Left kidney (tissue), 2 donors: ENCODE data around the gene CDC7. TPM values are rescaled to one million over a fixed set of nuclear protein-coding genes. Genes with fewer than 3 reads are reported as not detected.
"Not testable (repeated sequence)": the region's sequence is repeated elsewhere in the genome, so short reads cannot be mapped to it uniquely, and the experiment has no call there.

ENCODE experiments used
- DNase-seq: peaks from one replicate; pipeline ENCODE4 v3.0.0-alpha.2; 2013
- polyA plus RNA-seq: library from polyadenylated mRNA; unstranded; fragments of 120-200 nt; gene quantifications from one replicate; pipeline ENCODE4 v1.2.1, GENCODE V29; 2013; ENCODE audit not compliant: insufficient read length

Gene CDC7
- polyA plus RNA-seq, 1 donor, result 26.2 TPM

DNA sequence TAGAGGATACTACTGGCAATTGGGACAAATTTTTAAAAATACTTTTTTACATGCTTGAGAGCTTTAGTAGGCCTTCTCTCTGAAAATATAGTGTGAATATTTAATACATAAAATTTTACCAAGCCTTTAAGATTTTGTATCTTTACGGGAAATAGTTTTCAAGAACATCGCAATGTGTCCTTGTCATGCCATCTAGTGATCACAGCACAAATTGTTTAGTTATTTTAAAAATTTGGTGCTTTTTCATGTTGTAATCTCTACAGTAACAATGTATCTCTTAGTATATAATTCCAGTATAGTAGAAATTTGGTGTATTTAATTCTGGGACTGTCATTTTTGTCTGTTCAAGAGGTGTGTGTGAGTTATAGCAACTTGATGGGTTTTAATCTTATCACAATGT, 6.7 kb downstream of the CDC7 start:
- DNase-seq, result no peak

- no peak for DNase-seq
Observed at GRCh38 chr1:91510754-91511153, 10.1 kb downstream of the CDC7 start.

GRCh38 chr1:91511386-91511785, 10.7 kb downstream of the CDC7 start:
- no peak for DNase-seq

- DNase-seq, result no peak
Observed at GRCh38 chr1:91513160-91513559, 12.5 kb downstream of the CDC7 start.

DNA sequence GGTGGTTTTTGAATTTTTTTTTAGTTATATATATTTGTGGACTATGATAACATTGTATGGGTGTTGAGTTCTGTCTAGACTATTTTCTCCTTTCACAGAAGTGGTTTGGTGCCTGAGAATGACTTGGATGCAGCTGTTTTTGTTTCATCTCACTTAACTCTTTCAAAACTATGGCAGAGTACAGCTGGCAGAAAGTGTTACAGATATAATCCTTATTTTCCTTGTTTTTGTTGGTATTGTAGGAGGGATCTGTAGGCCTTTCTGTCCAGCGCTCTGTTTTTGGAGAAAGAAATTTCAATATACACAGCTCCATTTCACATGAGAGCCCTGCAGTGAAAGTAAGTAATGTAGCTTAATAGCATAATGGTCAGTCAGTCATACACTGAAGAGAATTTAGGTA, 13.1 kb downstream of the CDC7 start:
- no peak for DNase-seq

- no peak for DNase-seq
Observed at GRCh38 chr1:91515994-91516393, 15.3 kb downstream of the CDC7 start.

DNA sequence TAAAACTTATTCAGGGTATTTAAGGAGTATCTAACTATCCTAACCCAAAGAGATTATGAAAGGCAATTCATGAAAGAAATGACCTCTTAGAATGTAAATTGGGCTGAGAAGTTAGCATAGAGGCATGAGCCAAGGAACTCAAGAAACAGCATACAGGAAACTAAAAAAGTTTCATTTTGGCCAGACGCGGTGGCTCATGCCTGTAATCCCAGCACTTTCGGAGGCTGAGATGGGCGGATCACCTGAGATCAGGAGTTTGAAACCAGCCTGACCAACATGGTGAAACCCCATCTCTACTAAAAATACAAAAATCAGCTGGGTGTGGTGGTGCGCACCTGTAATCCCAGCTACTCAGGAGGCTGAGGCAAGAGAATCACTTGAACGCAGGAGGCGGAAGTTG, 16.0 kb downstream of the CDC7 start:
- DNase-seq, result not testable (repeated sequence)

- DNase-seq, result not testable (repeated sequence)
Observed at GRCh38 chr1:91519167-91519566, 18.5 kb downstream of the CDC7 start.

GRCh38 chr1:91520942-91521507, 20.4 kb downstream of the CDC7 start:
- no peak for DNase-seq

DNA sequence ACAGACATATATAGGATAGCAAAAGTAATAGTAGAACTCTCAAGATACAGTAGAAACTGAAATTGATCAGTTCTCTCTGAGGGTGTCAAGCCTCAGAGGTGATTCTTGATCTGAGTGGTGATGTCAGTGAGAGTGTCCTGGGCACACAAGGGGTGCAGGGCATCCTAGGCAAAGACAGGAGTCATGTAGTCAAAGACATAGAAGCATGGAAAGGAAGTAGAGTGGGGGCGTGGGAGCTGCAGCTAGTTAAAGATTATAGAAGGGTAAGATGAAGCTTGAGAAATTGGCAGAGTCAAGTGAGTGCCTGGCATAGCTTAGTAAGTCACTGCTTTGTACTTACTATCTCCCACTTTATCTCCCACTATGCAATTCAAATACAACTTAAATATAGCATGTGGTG, 22.8 kb downstream of the CDC7 start:
- DNase-seq, result no peak

DNA sequence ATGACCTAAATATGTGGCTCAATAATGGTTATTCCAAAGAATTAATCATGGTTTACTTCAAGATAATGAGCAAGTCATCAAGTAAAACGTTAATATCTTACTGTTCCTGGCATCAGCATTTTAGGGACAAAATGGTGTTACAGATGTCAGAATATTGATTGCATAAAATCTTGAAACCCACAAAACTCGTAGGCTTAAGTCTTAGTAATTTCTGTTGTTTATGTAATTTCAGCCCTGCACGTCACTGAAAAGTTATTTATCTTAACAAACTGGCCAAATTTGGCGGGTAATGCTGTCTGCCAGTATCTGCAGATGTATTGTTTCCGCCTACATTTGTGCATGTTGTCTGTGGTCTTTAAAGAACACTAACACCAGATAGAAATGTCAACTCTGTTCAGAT, 25.8 kb downstream of the CDC7 start:
- DNase-seq, result no peak

DNA sequence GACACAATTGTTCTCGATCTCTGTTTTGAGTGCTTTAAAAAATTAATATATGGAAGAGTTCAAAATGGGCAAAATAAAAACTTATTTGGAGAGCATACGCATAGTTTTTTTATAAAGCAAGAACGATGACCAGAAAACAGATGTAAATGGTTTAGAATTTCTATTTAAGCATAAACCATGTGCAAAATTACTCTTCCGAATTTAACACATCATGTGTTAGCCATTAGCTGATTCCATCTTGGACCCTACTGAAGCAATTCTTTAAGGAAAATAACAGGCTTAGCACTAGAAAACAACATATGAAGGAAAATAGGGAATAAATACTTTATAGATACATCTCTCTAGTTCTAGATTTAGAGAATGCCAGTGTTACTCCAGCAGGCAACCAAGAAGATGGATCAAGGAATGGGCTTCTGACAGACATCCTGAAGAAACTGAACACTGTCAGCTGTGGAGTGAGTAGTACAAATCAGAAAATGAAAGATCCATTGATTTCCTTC, 26.7 kb downstream of the CDC7 start:
- no peak for DNase-seq

DNA sequence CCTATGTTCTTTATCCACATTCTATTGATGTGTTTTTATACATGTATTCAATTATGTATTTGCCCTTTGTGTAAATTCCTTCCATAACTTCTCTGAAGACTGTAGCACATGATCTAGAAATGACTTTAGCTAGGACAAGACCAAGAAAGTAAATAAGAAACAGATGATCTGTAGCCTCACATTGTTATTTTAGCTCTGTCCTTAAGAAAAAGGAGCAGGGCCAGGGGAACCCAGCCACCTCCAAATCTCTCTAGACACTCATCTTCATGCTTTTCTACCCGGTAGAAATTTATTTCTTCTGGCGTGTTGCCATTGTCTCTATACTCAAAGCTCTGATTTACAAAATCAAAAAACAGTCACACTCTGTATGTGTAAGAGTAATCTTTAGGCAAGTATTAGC, 27.1 kb downstream of the CDC7 start:
- no peak for DNase-seq

GRCh38 chr1:91529856-91530255, 29.2 kb downstream of the CDC7 start:
- no peak for DNase-seq

DNA sequence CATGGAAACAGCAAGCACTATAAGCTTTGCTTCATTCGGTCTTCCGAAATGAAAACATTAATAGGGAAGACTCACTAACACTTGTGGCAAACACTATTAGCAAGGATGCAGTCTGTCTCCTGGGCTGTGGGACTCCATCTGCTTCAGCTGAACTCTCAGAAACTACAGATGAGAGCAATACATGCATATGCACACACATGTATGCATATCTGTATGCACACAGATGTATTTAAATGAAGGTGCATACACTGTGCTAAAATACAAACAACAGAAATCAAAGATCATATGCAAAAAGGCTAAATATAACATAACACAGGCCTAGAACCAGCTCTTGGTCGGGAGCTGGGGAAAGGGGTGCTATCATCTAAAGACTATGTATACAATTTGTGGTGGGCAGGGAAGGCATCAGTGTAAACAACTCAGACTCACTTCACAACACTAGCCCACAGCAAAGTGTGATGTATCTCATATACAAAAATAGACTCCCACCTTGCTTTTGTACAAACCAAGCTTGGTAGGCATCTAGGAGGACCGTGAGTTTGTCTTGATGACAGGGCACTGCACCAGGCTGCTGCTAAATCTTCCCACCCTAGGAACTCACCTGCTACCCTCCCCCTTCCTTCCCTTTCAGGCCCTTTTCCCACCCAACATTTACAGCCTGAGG, 32.8 kb downstream of the CDC7 start:
- no peak for DNase-seq

- no peak for DNase-seq
Observed at GRCh38 chr1:91535441-91535840, 34.8 kb downstream of the CDC7 start.

- no peak for DNase-seq
Observed at GRCh38 chr1:91537281-91537986, 36.8 kb downstream of the CDC7 start.

DNA sequence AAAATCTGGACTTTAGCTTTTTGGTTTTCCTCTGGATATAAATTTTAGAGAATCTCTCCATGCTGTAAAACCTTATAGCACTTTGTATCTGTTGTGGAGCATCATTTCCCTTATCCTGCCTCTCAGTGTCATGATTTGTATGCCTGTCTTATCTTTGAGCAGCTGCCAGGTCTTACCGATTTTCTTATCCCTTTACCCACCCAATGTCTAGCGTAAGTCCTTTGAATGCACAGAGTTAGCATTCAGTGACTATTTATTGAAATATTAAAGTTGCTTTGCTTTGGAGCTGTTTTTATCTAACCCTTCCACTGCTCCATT, 37.3 kb downstream of the CDC7 start:
- DNase-seq, result no peak

GRCh38 chr1:91540910-91541309, 40.3 kb downstream of the CDC7 start:
- no peak for DNase-seq

DNA sequence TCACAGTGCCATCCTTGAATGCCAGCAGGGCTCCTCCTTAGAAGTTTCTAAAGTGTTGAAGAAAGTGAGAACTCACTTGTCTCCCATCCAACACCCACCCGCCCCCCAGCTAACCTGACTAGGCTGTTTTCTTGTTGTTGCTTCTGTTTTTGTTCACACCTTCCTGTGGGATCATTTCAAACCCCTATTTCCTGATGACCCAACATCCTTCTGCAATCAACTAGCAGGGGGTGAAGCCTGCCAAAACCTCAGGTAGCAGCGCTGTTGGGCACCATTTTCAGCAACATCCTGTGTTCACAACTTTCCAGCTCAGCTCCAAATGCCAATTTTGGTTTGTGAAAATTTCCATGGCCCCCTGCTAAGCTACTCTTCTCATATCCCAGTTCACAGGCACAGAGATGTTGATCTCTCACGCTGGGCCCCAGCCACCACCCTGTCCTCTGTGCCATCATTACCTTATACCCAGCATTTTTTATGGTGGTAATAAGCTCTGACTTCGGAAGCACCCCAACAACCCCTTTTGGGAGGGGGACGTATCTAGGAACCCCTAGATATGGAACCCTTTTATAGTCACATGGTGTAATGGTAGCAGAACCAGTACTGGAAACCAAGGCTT, 41.4 kb downstream of the CDC7 start:
- DNase-seq, result no peak

DNA sequence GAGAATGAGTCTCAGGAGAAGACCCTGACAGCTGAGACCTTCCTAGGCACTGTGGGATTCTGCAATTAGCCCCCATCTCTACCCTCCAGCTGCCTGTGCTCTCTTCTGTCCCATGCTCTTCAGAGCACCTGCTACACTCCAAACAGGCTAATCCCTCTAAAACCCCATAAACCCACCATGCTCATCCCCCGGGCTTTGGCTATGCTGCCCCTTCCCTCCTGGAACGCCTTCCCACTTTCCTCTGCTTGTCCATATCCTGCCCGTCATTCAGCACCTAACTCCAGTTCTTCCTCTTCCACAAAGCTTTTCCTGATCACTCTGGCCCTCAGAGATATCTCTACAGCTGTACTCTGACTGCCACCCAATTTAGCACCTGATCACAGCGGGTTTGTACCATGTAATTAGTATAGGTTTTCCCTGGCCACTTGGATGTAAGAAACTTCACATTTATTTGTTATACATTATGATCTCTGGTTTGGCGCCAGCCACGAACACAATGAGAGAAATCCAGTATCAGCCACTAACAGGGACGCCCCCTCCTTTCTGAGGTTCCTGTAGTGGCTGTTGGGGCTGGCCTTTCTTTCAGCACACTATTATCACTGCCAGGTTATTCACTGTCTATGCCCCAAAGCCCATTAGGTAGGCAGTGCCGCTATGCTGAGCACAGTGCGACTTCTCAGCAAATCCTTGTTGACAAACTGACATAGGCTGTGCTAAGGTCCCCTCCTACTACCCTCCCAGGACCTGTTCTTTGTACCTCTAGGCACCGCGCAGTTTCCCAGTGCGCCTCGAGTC, 45.1 kb downstream of the CDC7 start:
- no peak for DNase-seq

DNA sequence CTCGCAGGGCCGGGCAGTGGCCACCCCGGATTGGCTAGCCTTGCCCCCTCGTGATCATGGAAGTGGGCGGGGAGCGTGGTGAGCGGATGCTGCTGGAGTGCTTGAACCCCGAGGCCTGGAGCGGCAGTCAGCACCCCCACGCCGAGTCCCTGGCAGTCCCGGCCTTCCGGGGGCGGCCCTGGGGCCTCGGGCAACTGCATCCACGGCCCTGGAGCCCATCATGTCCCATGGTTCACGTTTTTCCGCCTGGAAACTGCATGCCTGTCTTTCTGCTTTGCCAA, 45.6 kb downstream of the CDC7 start:
- DNase-seq, result no peak

- no peak for DNase-seq
Observed at GRCh38 chr1:91546876-91547275, 46.2 kb downstream of the CDC7 start.
